Effector CD4-positive, alpha-beta T cell (primary cell): Measurements from ENCODE around the gene DPP6.
"Not testable (repeated sequence)": the region's sequence is repeated elsewhere in the genome, so short reads cannot be mapped to it uniquely, and the experiment has no call there.

ENCODE experiments used
- DNase-seq: peaks from one replicate; pipeline ENCODE4 v3.0.0-alpha.2; 2020

DPP6 gene

GRCh38 chr7:154072395-154073181 lies 20.4 kb downstream of the DPP6 start:
- DNase-seq = not testable (repeated sequence)

- DNase-seq = not testable (repeated sequence)
Measured at GRCh38 chr7:154078523-154078922, 26.3 kb downstream of the DPP6 start.

- DNase-seq = not testable (repeated sequence)
Measured at GRCh38 chr7:154080249-154080648, 28.1 kb downstream of the DPP6 start.

- not testable (repeated sequence) for DNase-seq
Measured at GRCh38 chr7:154087037-154087725, 35.0 kb downstream of the DPP6 start.

GRCh38 chr7:154092093-154092492 lies 39.9 kb downstream of the DPP6 start:
- not testable (repeated sequence) for DNase-seq

GRCh38 chr7:154095201-154095600 lies 43.0 kb downstream of the DPP6 start:
- DNase-seq = not testable (repeated sequence)

- not testable (repeated sequence) for DNase-seq
Measured at GRCh38 chr7:154105063-154105462, 52.9 kb downstream of the DPP6 start.

GRCh38 chr7:154109615-154110014 lies 57.4 kb downstream of the DPP6 start:
- not testable (repeated sequence) for DNase-seq

GRCh38 chr7:154113732-154114351 lies 61.6 kb downstream of the DPP6 start:
- DNase-seq = not testable (repeated sequence)

GRCh38 chr7:154117411-154118390 lies 65.5 kb downstream of the DPP6 start:
- not testable (repeated sequence) for DNase-seq

GRCh38 chr7:154120825-154121224 lies 68.6 kb downstream of the DPP6 start:
- not testable (repeated sequence) for DNase-seq

- DNase-seq = not testable (repeated sequence)
Measured at GRCh38 chr7:154122720-154123119, 70.5 kb downstream of the DPP6 start.

GRCh38 chr7:154123397-154123796 lies 71.2 kb downstream of the DPP6 start:
- not testable (repeated sequence) for DNase-seq

GRCh38 chr7:154129142-154129541 lies 76.9 kb downstream of the DPP6 start:
- not testable (repeated sequence) for DNase-seq

- DNase-seq = not testable (repeated sequence)
Measured at GRCh38 chr7:154132617-154133016, 80.4 kb downstream of the DPP6 start.

- not testable (repeated sequence) for DNase-seq
Measured at GRCh38 chr7:154133703-154134277, 81.6 kb downstream of the DPP6 start.

- not testable (repeated sequence) for DNase-seq
Measured at GRCh38 chr7:154134698-154135097, 82.5 kb downstream of the DPP6 start.

GRCh38 chr7:154135646-154136045 lies 83.4 kb downstream of the DPP6 start:
- DNase-seq = not testable (repeated sequence)

GRCh38 chr7:154145922-154146706 lies 93.9 kb downstream of the DPP6 start:
- DNase-seq = not testable (repeated sequence)

GRCh38 chr7:154146707-154147038 lies 94.5 kb downstream of the DPP6 start:
- DNase-seq = not testable (repeated sequence)
